ENCODE measurements around the gene FUS.
"Not testable (repeated sequence)": the region's sequence is repeated elsewhere in the genome, so short reads cannot be mapped to it uniquely, and the experiment has no call there.

Gene FUS

DNA sequence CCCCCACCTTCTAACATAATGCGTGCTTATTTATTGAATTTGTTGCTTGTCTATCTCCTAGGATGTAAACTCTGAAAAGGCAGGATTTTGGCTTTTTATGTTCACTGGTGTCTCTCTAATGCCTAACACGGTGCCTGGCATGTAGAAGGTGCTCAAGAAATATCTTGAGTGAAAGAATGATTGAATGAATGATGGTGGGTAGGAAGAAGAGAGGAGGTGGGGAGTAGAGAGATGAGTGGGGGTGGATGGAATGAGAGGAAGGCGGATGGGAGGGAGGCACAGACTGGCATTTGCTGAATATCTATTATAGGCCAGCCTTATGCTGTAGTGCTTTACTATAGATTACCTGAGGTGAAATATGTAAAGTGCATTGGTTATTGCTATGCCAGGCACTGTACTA, 32.4 kb upstream of the FUS start:
- DNase-seq (ENCODE audit: extremely low spot score): no peak
- CTCF ChIA-PET: no interaction called here
- no peak for TF ChIP-seq HDGF (IDR thresholded peaks at IDR 0.05; ENCODE audit: borderline replicate concordance)
- no peak for TF ChIP-seq FOXM1 (IDR thresholded peaks at IDR 0.05; ENCODE audit: borderline replicate concordance)
- TF ChIP-seq CTBP1 (IDR thresholded peaks at IDR 0.05; ENCODE audit: borderline replicate concordance): no peak
- TF ChIP-seq, protein P1, sequence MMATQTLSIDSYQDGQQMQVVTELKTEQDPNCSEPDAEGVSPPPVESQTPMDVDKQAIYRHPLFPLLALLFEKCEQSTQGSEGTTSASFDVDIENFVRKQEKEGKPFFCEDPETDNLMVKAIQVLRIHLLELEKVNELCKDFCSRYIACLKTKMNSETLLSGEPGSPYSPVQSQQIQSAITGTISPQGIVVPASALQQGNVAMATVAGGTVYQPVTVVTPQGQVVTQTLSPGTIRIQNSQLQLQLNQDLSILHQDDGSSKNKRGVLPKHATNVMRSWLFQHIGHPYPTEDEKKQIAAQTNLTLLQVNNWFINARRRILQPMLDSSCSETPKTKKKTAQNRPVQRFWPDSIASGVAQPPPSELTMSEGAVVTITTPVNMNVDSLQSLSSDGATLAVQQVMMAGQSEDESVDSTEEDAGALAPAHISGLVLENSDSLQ (IDR thresholded peaks at IDR 0.05): no peak
- TF ChIP-seq LEF1 (IDR thresholded peaks at IDR 0.05; ENCODE audit: borderline replicate concordance): no peak
- TF ChIP-seq ELF4 (IDR thresholded peaks at IDR 0.05): no peak
- no peak for TF ChIP-seq SP1 (IDR thresholded peaks at IDR 0.05)
- no peak for TF ChIP-seq FOXK2 (IDR thresholded peaks at IDR 0.05)
- TF ChIP-seq SUZ12 (IDR thresholded peaks at IDR 0.05): no peak
- TF ChIP-seq BHLHE40 (IDR thresholded peaks at IDR 0.05; ENCODE audit: borderline replicate concordance): no peak
- no peak for TF ChIP-seq ZNF384 (IDR thresholded peaks at IDR 0.05)
- no peak for TF ChIP-seq L3MBTL2 (conservative IDR thresholded peaks at IDR 0.05)
- no peak for TF ChIP-seq TARDBP (IDR thresholded peaks at IDR 0.05)
- POLR2A ChIA-PET: no interaction called here

DNA sequence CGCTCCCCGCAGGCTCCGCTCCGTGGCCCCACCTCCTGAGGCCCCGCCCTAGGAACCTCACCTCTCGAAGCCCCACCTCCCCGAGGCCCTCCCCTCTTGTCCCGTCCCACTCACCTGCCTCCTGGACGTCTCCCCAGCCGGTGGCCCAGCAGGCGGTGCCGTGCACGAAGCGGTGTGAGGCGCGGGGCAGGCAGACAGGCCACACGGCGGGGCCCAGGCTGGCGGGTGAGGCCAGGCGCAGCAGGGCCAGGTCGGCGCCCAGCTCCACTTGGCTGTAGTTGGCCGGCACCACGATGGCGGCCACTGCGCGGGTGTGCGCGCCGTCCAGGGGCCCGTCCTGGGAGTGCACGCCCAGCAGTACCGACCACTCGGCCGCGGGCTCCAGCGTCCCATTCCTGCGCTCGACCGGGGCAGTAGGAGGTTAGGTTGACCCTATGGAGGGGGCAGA, 31.6 kb upstream of the FUS start:
- ChIA-PET POLR2A (no interaction called here), CTCF (no interaction called here)

DNA sequence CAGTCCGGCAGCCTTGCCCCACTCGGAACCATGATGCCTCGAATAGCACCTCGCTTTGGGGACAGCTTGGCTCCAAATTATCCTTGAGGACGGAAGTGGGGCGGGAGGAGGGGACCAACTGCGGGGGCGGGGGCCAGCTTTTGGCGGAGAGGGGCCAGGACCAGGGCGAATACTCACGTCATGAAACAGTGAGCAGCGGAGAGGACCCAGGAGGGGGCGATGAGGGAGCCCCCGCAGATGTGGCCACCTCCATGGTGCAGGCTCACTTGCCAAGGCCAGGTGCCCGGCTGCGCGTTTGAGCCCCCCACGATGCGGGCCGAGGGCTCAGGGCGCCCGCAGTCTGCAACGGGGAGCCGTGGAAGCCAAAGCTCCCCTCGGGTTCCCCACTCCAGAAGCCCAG, 31.0 kb upstream of the FUS start:
- CTCF ChIA-PET: no interaction called here
- POLR2A ChIA-PET: interaction anchor here (1.4 kb wide), 1 partner anchor 31 kb away, joined by 3 read pairs; the partner anchor contains the start of gene KAT8
- TF ChIP-seq TARDBP (IDR thresholded peaks at IDR 0.05): no peak
- TF ChIP-seq BHLHE40 (IDR thresholded peaks at IDR 0.05; ENCODE audit: borderline replicate concordance): no peak
- TF ChIP-seq, protein P1 (IDR thresholded peaks at IDR 0.05): no peak
- no peak for TF ChIP-seq SUZ12 (IDR thresholded peaks at IDR 0.05)
- TF ChIP-seq HDGF (IDR thresholded peaks at IDR 0.05; ENCODE audit: borderline replicate concordance): no peak
- no peak for TF ChIP-seq ARNT (IDR thresholded peaks at IDR 0.05)
- TF ChIP-seq FOXA1 (IDR thresholded peaks at IDR 0.05): no peak
- TF ChIP-seq FOXK2 (IDR thresholded peaks at IDR 0.05): no peak
- TF ChIP-seq LEF1 (IDR thresholded peaks at IDR 0.05; ENCODE audit: borderline replicate concordance): no peak
- TF ChIP-seq NFRKB (IDR thresholded peaks at IDR 0.05): no peak
- no peak for TF ChIP-seq CTBP1 (IDR thresholded peaks at IDR 0.05; ENCODE audit: borderline replicate concordance)
- no peak for DNase-seq (ENCODE audit: extremely low spot score)

More for the DNA sequence above, 31.6 kb upstream of the FUS start:
- TF ChIP-seq ZNF384 (IDR thresholded peaks at IDR 0.05): no peak
- TF ChIP-seq TARDBP (IDR thresholded peaks at IDR 0.05): no peak
- no peak for TF ChIP-seq HDGF (IDR thresholded peaks at IDR 0.05; ENCODE audit: borderline replicate concordance)
- no peak for TF ChIP-seq FOXK2 (IDR thresholded peaks at IDR 0.05)
- no peak for TF ChIP-seq L3MBTL2 (conservative IDR thresholded peaks at IDR 0.05)
- no peak for TF ChIP-seq SUZ12 (IDR thresholded peaks at IDR 0.05)
- TF ChIP-seq BHLHE40 (IDR thresholded peaks at IDR 0.05; ENCODE audit: borderline replicate concordance): no peak
- TF ChIP-seq, protein P1 (IDR thresholded peaks at IDR 0.05): no peak
- no peak for DNase-seq (ENCODE audit: extremely low spot score)

DNA sequence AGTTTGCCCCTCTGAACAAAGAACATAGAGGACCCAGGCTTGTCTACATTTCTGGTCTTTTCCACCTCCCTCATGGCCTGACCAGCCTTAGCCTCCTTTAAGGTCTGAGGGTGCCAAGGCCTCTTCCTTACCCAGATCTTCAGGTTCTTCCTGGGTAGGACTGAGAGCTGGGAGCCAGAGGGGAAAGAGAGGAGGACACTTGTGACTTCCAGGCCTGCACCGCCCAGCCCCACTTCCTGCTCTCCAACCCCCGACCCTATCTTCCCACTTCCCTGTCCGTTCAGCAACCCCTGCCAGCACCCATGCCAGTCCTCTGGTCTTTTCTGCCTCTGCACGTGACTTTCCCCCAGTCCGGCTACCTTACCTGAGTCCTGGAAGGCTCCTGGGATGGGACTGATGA, 30.6 kb upstream of the FUS start:
- POLR2A ChIA-PET: interaction anchor here (1.4 kb wide), 1 partner anchor 32 kb away, joined by 3 read pairs; the partner anchor contains the start of gene KAT8
- CTCF ChIA-PET: no interaction called here
- no peak for TF ChIP-seq FOXA1 (IDR thresholded peaks at IDR 0.05)
- no peak for TF ChIP-seq FOXK2 (IDR thresholded peaks at IDR 0.05)
- TF ChIP-seq SP1 (IDR thresholded peaks at IDR 0.05): no peak
- TF ChIP-seq CTBP1 (IDR thresholded peaks at IDR 0.05; ENCODE audit: borderline replicate concordance): no peak
- no peak for TF ChIP-seq BHLHE40 (IDR thresholded peaks at IDR 0.05; ENCODE audit: borderline replicate concordance)
- TF ChIP-seq LEF1 (IDR thresholded peaks at IDR 0.05; ENCODE audit: borderline replicate concordance): no peak
- TF ChIP-seq, protein P1 (IDR thresholded peaks at IDR 0.05): no peak
- no peak for TF ChIP-seq ZNF384 (IDR thresholded peaks at IDR 0.05)
- no peak for TF ChIP-seq HDGF (IDR thresholded peaks at IDR 0.05; ENCODE audit: borderline replicate concordance)
- TF ChIP-seq NFRKB (IDR thresholded peaks at IDR 0.05): no peak
- no peak for TF ChIP-seq TARDBP (IDR thresholded peaks at IDR 0.05)
- DNase-seq (ENCODE audit: extremely low spot score): no peak

DNA sequence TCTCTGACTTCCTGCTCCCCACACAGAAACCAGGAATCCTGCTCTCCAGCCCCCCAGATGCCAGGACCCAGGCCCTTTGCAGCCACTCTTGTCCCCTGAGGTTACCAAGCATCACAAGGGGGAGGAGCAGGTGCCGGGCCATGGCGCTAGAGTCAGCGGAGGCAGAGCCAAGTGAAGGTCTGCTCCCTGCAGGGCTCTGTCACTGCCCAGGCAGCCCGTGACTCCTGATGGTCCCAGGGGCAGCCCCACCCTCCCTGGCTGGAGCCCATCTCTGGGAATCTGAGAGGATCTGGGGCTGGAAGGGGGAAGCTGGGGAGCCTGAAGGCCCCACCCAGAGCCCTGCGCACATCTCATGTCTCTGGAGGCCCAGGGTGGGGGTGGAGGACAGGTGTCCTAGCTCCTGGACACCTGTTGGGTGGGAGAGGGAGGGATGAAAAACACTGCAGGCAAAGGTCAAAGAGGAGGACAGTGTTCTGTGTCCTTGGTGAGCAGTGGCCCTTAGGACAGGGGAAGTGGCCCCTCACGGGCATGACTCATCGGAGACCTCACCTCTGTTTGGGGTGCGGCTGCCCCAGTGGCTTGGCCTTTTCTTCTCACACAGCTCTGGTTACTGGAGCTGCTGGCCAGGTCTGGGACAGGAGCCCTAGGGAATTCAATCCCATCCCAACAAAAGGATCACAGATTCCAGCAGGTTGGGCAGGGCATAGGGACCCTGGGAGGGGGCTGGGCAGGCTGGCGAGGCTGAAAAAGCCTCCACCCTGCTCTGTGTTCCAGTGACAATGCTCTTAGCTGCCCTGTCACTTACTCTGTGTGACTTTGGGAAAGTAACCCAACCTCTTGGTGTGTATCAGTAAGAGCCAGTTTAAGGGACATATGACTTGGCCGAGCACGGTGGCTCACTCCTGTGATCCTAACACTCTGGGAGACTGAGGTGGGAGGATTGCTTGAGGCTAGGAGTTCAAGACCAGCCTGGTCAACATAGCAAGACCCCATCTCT, 29.7 kb upstream of the FUS start, which contains the start of gene PRSS36:
TSS of gene PRSS36 (minus strand) at position 173 of the 997 bp plus-strand sequence. CDS start at position 142, 31 bp downstream.
- no peak for DNase-seq (ENCODE audit: extremely low spot score)
- ChIA-PET POLR2A (interaction anchor here (1.4 kb wide), 2 partner anchors 30 to 33 kb away, joined by 3 to 6 read pairs; partner anchors contain the start of genes FUS and KAT8), CTCF (no interaction called here)
- TF ChIP-seq ARNT (IDR thresholded peaks at IDR 0.05): no peak
- no peak for TF ChIP-seq SP1 (IDR thresholded peaks at IDR 0.05)

DNA sequence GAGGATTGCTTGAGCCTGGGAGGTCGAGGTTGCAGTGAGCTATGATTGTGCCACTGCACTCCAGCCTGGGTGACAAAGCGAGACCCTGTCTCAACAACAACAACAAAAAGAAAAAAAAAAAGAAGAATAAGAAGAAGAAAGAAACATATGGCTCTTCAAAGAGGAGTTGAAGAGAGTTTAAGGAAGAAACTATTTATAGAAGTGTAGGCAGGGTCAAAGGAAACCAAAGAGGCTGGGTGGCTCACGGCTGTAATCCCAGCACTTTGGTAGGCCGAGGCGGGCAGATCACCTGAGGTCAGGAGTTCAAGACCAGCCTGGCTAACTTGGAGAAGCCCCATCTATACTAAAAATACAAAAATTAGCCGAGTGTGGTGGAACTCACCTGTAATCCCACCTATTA, 29.0 kb upstream of the FUS start:
- DNase-seq (ENCODE audit: extremely low spot score); CTCF ChIA-PET: not testable (repeated sequence)
- POLR2A ChIA-PET: interaction anchor here (1.4 kb wide), 1 partner anchor 29 kb away, joined by 6 read pairs; the partner anchor contains the start of gene FUS
